ENCODE data around the gene PAQR3. TPM values are rescaled to one million over a fixed set of nuclear protein-coding genes. Genes with fewer than 3 reads are reported as not detected.

Gene PAQR3
- total and polyA plus RNA-seq, 9 of the 15 experiments (the other 6 are each of a cell fraction or from before 2014, with no cell fraction given) = 10.7 to 77.1 (median 31.6) TPM

GRCh38 chr4:78938868-78939666, at the start of gene PAQR3 (continued):
- TF ChIP-seq, protein P1, sequence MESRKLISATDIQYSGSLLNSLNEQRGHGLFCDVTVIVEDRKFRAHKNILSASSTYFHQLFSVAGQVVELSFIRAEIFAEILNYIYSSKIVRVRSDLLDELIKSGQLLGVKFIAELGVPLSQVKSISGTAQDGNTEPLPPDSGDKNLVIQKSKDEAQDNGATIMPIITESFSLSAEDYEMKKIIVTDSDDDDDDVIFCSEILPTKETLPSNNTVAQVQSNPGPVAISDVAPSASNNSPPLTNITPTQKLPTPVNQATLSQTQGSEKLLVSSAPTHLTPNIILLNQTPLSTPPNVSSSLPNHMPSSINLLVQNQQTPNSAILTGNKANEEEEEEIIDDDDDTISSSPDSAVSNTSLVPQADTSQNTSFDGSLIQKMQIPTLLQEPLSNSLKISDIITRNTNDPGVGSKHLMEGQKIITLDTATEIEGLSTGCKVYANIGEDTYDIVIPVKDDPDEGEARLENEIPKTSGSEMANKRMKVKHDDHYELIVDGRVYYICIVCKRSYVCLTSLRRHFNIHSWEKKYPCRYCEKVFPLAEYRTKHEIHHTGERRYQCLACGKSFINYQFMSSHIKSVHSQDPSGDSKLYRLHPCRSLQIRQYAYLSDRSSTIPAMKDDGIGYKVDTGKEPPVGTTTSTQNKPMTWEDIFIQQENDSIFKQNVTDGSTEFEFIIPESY (CRISPR knock-in tag; IDR thresholded peaks at IDR 0.05) = no peak
- TF ChIP-seq ZNF76 (CRISPR knock-in tag; IDR thresholded peaks at IDR 0.05; ENCODE audit: borderline replicate concordance) (no peak), TEAD4 (IDR thresholded peaks at IDR 0.05; ENCODE audit: low read length) (no peak), TEAD4 (CRISPR knock-in tag; IDR thresholded peaks at IDR 0.05; ENCODE audit: borderline replicate concordance) (no peak), ZNF174 (CRISPR knock-in tag; IDR thresholded peaks at IDR 0.05) (no peak), LEF1 (IDR thresholded peaks at IDR 0.05) (no peak), TAF15 (IDR thresholded peaks at IDR 0.05; ENCODE audit: low read depth, low read length) (no peak), SNIP1 (IDR thresholded peaks at IDR 0.05; ENCODE audit: low read depth) (no peak), NCOR1 (IDR thresholded peaks at IDR 0.05) (no peak), ZNF696 (CRISPR knock-in tag; conservative IDR thresholded peaks at IDR 0.05) (no peak), NKRF (IDR thresholded peaks at IDR 0.05; ENCODE audit: borderline replicate concordance) (no peak), ZNF165 (CRISPR knock-in tag; IDR thresholded peaks at IDR 0.05; ENCODE audit: borderline replicate concordance) (no peak), ZNF384 (IDR thresholded peaks at IDR 0.05; ENCODE audit: low read depth, low read length) (0 out of 2 replicates have a peak, but pooled peaks have one; percentile 9), LARP7 (IDR thresholded peaks at IDR 0.05) (no peak), TGIF2 (CRISPR knock-in tag; IDR thresholded peaks at IDR 0.05) (no peak), TAF9B (IDR thresholded peaks at IDR 0.05; ENCODE audit: partially characterized antibody) (no peak), MAFK (IDR thresholded peaks at IDR 0.05; ENCODE audit: low read length) (no peak), ZNF347 (CRISPR knock-in tag; IDR thresholded peaks at IDR 0.05; ENCODE audit: low read depth) (no peak), ZNF77 (CRISPR knock-in tag; IDR thresholded peaks at IDR 0.05) (no peak), SP1 (CRISPR knock-in tag; IDR thresholded peaks at IDR 0.05) (no peak), ZFX (CRISPR knock-in tag; IDR thresholded peaks at IDR 0.05) (peak; percentile 72), SRSF3 (IDR thresholded peaks at IDR 0.05; ENCODE audit: insufficient read depth, low read length) (no peak), ZNF584 (CRISPR knock-in tag; IDR thresholded peaks at IDR 0.05; ENCODE audit: low read depth) (no peak), DDX20 (tag; IDR thresholded peaks at IDR 0.05; ENCODE audit: low read depth) (no peak), HDAC1 (IDR thresholded peaks at IDR 0.05) (peak in 1 of 2 experiments; percentile 57; a peak in 2 of 4 replicates)

Data from K562 (cell line).